ENCODE results near the gene NHEJ1. TPM values are rescaled to one million over a fixed set of nuclear protein-coding genes. Genes with fewer than 3 reads are reported as not detected.

NHEJ1 gene
- total RNA-seq, 2 donors from 2014 or later, result 15.2 to 16.9 TPM

DNA sequence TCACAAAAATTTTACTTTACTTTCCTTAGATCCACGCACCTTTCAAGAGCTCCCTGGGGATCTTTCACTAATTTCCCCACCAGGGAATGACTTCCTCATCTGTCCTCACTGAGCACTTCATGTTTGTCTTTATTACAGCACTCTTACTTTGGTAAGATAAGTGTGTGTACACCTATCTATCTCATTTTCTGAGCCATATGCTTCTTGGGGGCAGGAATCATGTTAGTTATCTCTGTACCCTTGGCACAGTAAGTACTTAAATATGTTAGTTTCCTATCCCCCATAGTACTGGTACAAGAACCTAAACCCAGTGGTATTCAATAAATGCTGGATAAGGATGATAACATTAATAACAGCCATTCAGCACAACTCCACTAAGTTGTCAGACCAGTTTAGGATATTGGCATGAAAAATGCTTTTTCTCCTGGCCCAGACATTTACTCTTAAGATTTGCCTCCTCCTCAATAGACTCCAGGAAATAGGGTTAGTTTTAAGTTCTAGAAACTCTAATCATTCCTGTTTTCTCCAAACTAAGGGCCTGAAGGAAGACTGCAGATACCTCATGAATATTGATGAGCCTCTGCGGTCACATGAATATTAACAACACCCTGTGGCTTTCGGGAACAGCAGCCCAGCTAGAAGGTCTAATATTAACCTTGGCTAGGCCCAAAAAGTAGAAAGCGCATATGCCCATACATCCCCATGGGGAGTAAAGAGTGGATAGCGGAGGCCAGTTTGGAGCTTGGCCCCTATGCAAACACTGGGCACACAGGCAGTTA, 38.2 kb downstream of the NHEJ1 start:
- Histone ChIP-seq H3K4me1 (replicated peaks) (peaks cover 28% of the 10 kb centered on the region), H3K27me3 (replicated peaks; ENCODE audit: insufficient read depth) (no peaks in the 10 kb centered on the region), H3K9me3 (no peaks in the 10 kb centered on the region), H3K4me3 (no peak overlapping the region), H3K36me3 (no peaks in the 10 kb centered on the region), H3K27ac (peak overlapping the region; percentile 74 to 79)
- peak; percentile 69 for TF ChIP-seq POLR2AphosphoS5 (IDR thresholded peaks at IDR 0.05)
- TF ChIP-seq, protein P1, sequence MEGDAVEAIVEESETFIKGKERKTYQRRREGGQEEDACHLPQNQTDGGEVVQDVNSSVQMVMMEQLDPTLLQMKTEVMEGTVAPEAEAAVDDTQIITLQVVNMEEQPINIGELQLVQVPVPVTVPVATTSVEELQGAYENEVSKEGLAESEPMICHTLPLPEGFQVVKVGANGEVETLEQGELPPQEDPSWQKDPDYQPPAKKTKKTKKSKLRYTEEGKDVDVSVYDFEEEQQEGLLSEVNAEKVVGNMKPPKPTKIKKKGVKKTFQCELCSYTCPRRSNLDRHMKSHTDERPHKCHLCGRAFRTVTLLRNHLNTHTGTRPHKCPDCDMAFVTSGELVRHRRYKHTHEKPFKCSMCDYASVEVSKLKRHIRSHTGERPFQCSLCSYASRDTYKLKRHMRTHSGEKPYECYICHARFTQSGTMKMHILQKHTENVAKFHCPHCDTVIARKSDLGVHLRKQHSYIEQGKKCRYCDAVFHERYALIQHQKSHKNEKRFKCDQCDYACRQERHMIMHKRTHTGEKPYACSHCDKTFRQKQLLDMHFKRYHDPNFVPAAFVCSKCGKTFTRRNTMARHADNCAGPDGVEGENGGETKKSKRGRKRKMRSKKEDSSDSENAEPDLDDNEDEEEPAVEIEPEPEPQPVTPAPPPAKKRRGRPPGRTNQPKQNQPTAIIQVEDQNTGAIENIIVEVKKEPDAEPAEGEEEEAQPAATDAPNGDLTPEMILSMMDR (IDR thresholded peaks at IDR 0.05), result no peak
- intact Hi-C loops (cut with DNase I), result no loop called here
- 55% methylated on average over 5 of the region's 5 CpGs for WGBS
- peak; percentile 57 for DNase-seq (ENCODE audit: low spot score)

DNA sequence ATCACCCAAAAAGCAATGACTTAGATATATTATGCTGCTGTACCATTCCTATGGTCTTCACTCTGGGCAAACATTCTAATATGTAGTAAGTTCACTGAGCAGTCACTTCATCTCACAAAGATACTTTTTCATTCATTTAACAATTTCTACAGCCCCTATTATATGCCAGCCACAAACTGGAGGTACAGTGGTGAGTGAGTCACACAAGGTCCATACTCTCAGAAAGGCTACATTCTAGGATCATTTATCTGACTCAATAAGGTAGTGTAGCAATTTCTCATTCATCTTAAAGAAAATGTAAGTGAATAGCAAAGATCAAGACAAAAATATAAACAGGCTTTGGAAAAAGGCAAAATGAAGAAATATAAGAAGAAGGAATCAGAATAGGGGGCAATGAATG, 40.5 kb downstream of the NHEJ1 start:
- H3K4me1 ChIP-seq (replicated peaks), result peaks cover 28% of the 10 kb centered on the region
- no peaks in the 10 kb centered on the region for H3K27me3 ChIP-seq (replicated peaks; ENCODE audit: insufficient read depth)
- no peaks in the 10 kb centered on the region for H3K36me3 ChIP-seq
- H3K27ac ChIP-seq, result no peak overlapping the region
- no peak overlapping the region for H3K4me3 ChIP-seq
- TF ChIP-seq, protein P1 (IDR thresholded peaks at IDR 0.05), result no peak
- no peak for TF ChIP-seq POLR2AphosphoS5 (IDR thresholded peaks at IDR 0.05)
- no peak for TF ChIP-seq POLR2A (IDR thresholded peaks at IDR 0.05)
- intact Hi-C loops (cut with DNase I), result no loop called here
- H3K9me3 ChIP-seq, result no peaks in the 10 kb centered on the region
- no peak for DNase-seq (ENCODE audit: low spot score)

DNA sequence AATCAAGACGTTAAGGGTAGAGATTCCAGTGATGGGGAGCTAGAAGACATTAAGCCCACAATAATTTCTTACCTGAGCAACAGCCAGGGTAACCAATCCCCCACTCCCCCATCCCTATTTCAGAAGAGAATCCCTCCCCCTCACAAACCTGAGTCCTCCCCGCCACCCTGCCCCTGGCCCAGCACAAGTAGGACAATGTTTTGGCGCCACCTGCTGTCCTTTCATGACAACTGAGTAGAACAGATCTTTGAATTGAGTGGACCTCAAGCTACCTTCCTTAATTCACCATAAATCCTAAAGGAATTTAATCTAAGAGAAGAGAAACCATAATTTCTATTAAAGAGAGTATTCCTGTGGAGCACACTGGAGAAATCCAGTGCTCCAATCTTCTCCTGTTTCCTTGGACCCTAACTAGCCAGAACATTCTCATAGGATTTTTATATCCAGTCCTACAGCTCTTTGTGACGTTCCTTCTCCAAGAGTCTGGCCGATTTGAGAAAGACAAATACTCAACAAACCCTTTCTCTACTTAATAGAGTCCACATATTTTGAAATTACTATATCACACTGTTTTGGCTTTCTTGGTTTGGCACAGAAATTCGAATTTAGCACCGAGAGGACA, 41.1 kb downstream of the NHEJ1 start:
- peaks cover 22% of the 10 kb centered on the region for H3K4me1 ChIP-seq (replicated peaks)
- DNase-seq (ENCODE audit: low spot score), result peak; percentile 70
- no peaks in the 10 kb centered on the region for H3K9me3 ChIP-seq
- 46% methylated on average over 7 of the region's 7 CpGs for WGBS
- TF ChIP-seq, protein P1 (IDR thresholded peaks at IDR 0.05), result peak; percentile 67 to 81 (median 77)
- TF ChIP-seq POLR2A (IDR thresholded peaks at IDR 0.05) (no peak), POLR2AphosphoS5 (IDR thresholded peaks at IDR 0.05) (peak; percentile 34)
- H3K36me3 ChIP-seq, result no peaks in the 10 kb centered on the region
- H3K27ac ChIP-seq, result no peak overlapping the region
- intact Hi-C loops (cut with DNase I), result loop anchor here (5.0 kb wide), 1 partner anchor 62 kb away; no protein-coding TSS in a partner anchor
- H3K27me3 ChIP-seq (replicated peaks; ENCODE audit: insufficient read depth), result no peaks in the 10 kb centered on the region
- H3K4me3 ChIP-seq, result no peak overlapping the region

DNA sequence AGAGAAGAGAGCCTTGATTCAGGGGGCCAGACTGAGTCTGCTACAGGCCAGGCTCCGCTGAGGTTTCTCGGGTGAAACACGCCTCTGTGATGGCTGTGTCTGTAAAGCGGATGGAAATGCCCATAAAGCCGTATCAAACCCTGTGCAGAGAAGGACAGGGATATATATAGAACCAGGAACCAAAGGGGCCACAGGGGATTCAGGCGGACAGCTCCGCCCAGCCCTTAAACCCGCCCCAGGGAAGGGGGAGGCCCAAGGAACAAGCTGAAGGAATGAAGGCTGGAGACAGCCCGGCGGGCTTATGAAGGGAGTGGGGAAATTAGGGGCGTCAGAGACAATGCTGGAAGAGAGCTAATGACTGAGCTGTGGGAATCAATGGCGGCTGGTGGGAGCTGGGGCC, 42.1 kb downstream of the NHEJ1 start:
- 74% methylated on average over 12 of the region's 12 CpGs for WGBS
- intact Hi-C loops (cut with DNase I), result loop anchor here (5.0 kb wide), 1 partner anchor 61 kb away; no protein-coding TSS in a partner anchor
- Histone ChIP-seq H3K27me3 (replicated peaks; ENCODE audit: insufficient read depth) (no peaks in the 10 kb centered on the region), H3K27ac (no peak overlapping the region), H3K36me3 (no peaks in the 10 kb centered on the region), H3K4me3 (no peak overlapping the region), H3K4me1 (replicated peaks) (peaks cover 17% of the 10 kb centered on the region), H3K9me3 (no peaks in the 10 kb centered on the region)
- no peak for DNase-seq (ENCODE audit: low spot score)
- TF ChIP-seq POLR2A (IDR thresholded peaks at IDR 0.05), result no peak
- no peak for TF ChIP-seq POLR2AphosphoS5 (IDR thresholded peaks at IDR 0.05)
- TF ChIP-seq, protein P1 (IDR thresholded peaks at IDR 0.05), result no peak
